Measurements from ENCODE around the gene ABHD2.

GRCh38 chr15:89054873-89055272 lies 33.4 kb upstream of the ABHD2 start:
- TF ChIP-seq CTCF (conservative IDR thresholded peaks at IDR 0.05; ENCODE audit: low read depth in 2 of 2) (no peak), ETS1 (IDR thresholded peaks at IDR 0.05) (no peak), REST (IDR thresholded peaks at IDR 0.05; ENCODE audit: unreplicated experiment) (no peak), CREB1 (CRISPR knock-in tag; IDR thresholded peaks at IDR 0.05; ENCODE audit: low read depth) (no peak), POLR2AphosphoS5 (IDR thresholded peaks at IDR 0.05; ENCODE audit: low read depth) (no peak), EZH2phosphoT487 (IDR thresholded peaks at IDR 0.05; ENCODE audit: unreplicated experiment) (no peak), EZH2 (IDR thresholded peaks at IDR 0.05; ENCODE audit: low read depth, unreplicated experiment) (no peak), ZNF462 (CRISPR knock-in tag; IDR thresholded peaks at IDR 0.05) (no peak), STAT1 (IDR thresholded peaks at IDR 0.05; ENCODE audit: unreplicated experiment) (no peak), ZNF331 (CRISPR knock-in tag; IDR thresholded peaks at IDR 0.05; ENCODE audit: low read depth) (no peak), NANOG (IDR thresholded peaks at IDR 0.05; ENCODE audit: borderline replicate concordance) (no peak), JUNB (IDR thresholded peaks at IDR 0.05; ENCODE audit: unreplicated experiment) (no peak)

Data from GM23338 (cell line).